CD4-positive, alpha-beta T cell (primary cell): Measurements from ENCODE around the gene DOCK9. TPM values are rescaled to one million over a fixed set of nuclear protein-coding genes. Genes with fewer than 3 reads are reported as not detected.

ENCODE experiments used
- ATAC-seq: fragments of 200-7000 bp; cut with Tn5 transposase; one replicate; pipeline ENCODE4 v1.10.0; 2022; ENCODE audit warnings: mild to moderate bottlenecking; ENCODE audit not compliant: poor library complexity
- CTCF ChIA-PET: fragments of 350-600 bp; sonication (Branson Sonifier 250); formaldehyde crosslinking; loops from one replicate; lab custom pipeline; 2021; ENCODE audit warnings: antibody characterized with exemption, inconsistent platforms; lab: Charles Lee
- POLR2A ChIA-PET: fragments of 350-600 bp; sonication (Branson Sonifier 250); formaldehyde crosslinking; loops from one replicate; lab custom pipeline; 2021; ENCODE audit warnings: antibody characterized with exemption, inconsistent platforms; lab: Charles Lee
- DNase-seq, 14 experiments: peaks; one replicate each; pipeline ENCODE4 v3.0.0-alpha.2; 2013 to 2020; ENCODE audit warnings: mixed read lengths in 2 of 14
- H3K27ac ChIP-seq, 2 donors: one replicate each; pipeline versions ENCODE4 v1.5.1 to v1.7.0; 2013; ENCODE audit warnings: low read length in 2 of 2, low read depth in 1 of 2, mild to moderate bottlenecking in 1 of 2
- H3K27me3 ChIP-seq, 2 experiments: 1 replicate in 1 of 2; 2 replicates in 1 of 2; pipeline versions ENCODE4 v1.6.1 to v1.7.0; 2013; ENCODE audit warnings: low read length in 2 of 2, control low read depth in 1 of 2, mild to moderate bottlenecking in 1 of 2, moderate library complexity in 1 of 2; ENCODE audit not compliant: insufficient read depth in 2 of 2, control insufficient read depth in 1 of 2
- H3K36me3 ChIP-seq: one replicate; pipeline ENCODE4 v1.6.1; 2013; ENCODE audit warnings: low read length, control low read depth; ENCODE audit not compliant: insufficient read depth
- H3K4me1 ChIP-seq: one replicate; pipeline ENCODE4 v1.6.1; 2013; ENCODE audit warnings: low read length, control low read depth; ENCODE audit not compliant: insufficient read depth
- H3K4me3 ChIP-seq: one replicate; pipeline ENCODE4 v1.5.1; 2013; ENCODE audit warnings: mild to moderate bottlenecking, low read length, moderate library complexity
- H3K9me3 ChIP-seq, 2 experiments: 1 replicate in 1 of 2; 2 replicates in 1 of 2; pipeline versions ENCODE4 v1.6.1 to v1.7.0; 2013; ENCODE audit warnings: low read length in 2 of 2, mild to moderate bottlenecking in 2 of 2, control low read depth in 1 of 2, moderate library complexity in 1 of 2; ENCODE audit not compliant: control insufficient read depth in 1 of 2, insufficient read depth in 1 of 2
- H3K27ac Mint-ChIP-seq: one replicate; pipeline ENCODE4 v1.8.0; 2020; ENCODE audit warnings: mixed read lengths
- H3K27me3 Mint-ChIP-seq: one replicate; pipeline ENCODE4 v1.8.0; 2021; ENCODE audit warnings: mixed read lengths
- H3K36me3 Mint-ChIP-seq: one replicate; pipeline ENCODE4 v1.8.0; 2021; ENCODE audit warnings: low read depth, mixed read lengths
- H3K4me1 Mint-ChIP-seq: one replicate; pipeline ENCODE4 v1.8.0; 2021; ENCODE audit warnings: low read depth, mixed read lengths
- H3K4me3 Mint-ChIP-seq: one replicate; pipeline ENCODE4 v1.8.0; 2020; ENCODE audit warnings: mild to moderate bottlenecking, mixed read lengths
- H3K9me3 Mint-ChIP-seq: one replicate; pipeline ENCODE4 v1.8.0; 2020; ENCODE audit warnings: mixed read lengths
- intact Hi-C, 2 experiments: fragments of 100-400 bp; cut with DNase I in 1 of 2; cut with micrococcal nuclease in 1 of 2; formaldehyde crosslinking; loops; one replicate each; pipeline versions ENCODE4 v1.15.1 to v1.9.0; 2023 to 2025; cut with DNase I, micrococcal nuclease
- total RNA-seq, 174 experiments: library from RNA in 2 of 174; stranded (reverse) in 2 of 174; gene quantifications; one replicate each; pipeline ENCODE4 v1.2.3 and lab custom pipeline; 2021 to 2026
- TF ChIP-seq, protein P1 (sequence below): fragments of 200-600 bp; IDR thresholded peaks from one replicate; pipeline ENCODE4 v1.8.0; 2022; ENCODE audit warnings: antibody characterized with exemption, mild to moderate bottlenecking

Gene DOCK9
- total RNA-seq, 2 experiments from 2014 or later, result 76.3 to 79.3 TPM

DNA sequence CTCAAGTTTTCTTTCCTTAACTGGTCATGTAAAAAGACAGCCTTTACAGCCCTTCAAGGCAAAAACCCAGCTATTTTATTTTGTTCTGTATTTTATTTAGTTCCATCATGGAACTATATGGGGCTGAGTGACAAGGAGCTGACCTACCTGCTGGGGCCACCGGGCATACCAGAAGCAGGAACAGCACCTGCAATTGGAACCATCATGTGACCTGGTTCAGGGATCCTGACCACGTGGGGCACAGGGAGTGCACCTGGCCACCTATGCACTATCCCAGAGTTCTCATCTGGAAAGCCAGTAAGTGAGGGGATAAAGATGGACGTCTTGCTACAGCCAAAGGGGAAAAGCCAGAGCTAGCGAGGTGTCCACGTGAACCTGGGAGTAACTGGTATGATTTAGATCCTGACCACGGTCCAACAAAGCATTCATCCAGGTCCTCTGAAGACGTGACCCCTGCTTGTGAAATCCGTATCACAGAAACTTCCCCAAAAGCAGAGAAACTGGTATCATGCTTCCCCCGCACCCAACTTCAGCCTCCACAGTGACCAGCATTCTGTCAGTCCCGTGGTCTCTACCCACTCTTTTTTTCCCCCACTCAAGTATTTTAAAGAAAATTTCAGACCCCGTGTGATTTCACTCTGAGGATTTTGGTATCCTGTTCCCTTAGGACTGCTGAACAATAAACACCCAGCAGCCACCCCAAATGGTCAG lies 184.9 kb downstream of the DOCK9 start:
- Mint-ChIP-seq H3K9me3 (peaks cover 13% of the 10 kb centered on the region), H3K27me3 (no peaks in the 10 kb centered on the region), H3K4me1 (no peaks in the 10 kb centered on the region), H3K4me3 (no peak overlapping the region), H3K27ac (no peak overlapping the region), H3K36me3 (peaks cover 64% of the 10 kb centered on the region)
- Histone ChIP-seq H3K27me3 (no peaks in the 10 kb centered on the region), H3K9me3 (peaks cover 0 to 11% of the 10 kb centered on the region in 2 experiments), H3K4me1 (no peaks in the 10 kb centered on the region), H3K4me3 (no peak overlapping the region), H3K27ac (no peak overlapping the region), H3K36me3 (peaks cover 45% of the 10 kb centered on the region)
- ChIA-PET POLR2A (no interaction called here), CTCF (no interaction called here)
- ATAC-seq (no peak), DNase-seq (no peak)
- TF ChIP-seq, protein P1, sequence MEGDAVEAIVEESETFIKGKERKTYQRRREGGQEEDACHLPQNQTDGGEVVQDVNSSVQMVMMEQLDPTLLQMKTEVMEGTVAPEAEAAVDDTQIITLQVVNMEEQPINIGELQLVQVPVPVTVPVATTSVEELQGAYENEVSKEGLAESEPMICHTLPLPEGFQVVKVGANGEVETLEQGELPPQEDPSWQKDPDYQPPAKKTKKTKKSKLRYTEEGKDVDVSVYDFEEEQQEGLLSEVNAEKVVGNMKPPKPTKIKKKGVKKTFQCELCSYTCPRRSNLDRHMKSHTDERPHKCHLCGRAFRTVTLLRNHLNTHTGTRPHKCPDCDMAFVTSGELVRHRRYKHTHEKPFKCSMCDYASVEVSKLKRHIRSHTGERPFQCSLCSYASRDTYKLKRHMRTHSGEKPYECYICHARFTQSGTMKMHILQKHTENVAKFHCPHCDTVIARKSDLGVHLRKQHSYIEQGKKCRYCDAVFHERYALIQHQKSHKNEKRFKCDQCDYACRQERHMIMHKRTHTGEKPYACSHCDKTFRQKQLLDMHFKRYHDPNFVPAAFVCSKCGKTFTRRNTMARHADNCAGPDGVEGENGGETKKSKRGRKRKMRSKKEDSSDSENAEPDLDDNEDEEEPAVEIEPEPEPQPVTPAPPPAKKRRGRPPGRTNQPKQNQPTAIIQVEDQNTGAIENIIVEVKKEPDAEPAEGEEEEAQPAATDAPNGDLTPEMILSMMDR, result no peak
- intact Hi-C loops, result no loop called here

DNA sequence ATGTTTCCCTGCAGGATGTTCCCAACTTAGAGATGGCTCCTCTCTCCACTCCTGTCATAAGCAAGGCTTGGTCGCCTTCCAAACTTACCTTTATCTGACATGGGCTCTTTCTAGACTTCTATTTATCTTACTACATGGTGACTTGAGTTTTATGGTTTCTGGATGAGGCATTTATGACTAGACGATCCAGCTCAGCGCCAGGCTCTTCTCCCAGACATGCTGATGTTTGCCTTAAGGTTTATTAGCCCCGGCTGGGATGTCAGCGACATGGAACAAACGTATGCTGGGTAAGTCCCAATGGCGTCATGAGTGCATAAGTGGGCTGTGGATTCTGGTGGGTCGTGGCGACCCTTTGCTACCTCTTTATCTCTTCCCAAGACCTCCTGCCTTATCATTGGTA lies 185.5 kb downstream of the DOCK9 start:
- Histone ChIP-seq H3K36me3 (peaks cover 39% of the 10 kb centered on the region), H3K4me1 (no peaks in the 10 kb centered on the region), H3K9me3 (peaks cover 0 to 14% of the 10 kb centered on the region in 2 experiments), H3K27me3 (no peaks in the 10 kb centered on the region), H3K4me3 (no peak overlapping the region), H3K27ac (no peak overlapping the region)
- Mint-ChIP-seq H3K27me3 (no peaks in the 10 kb centered on the region), H3K4me3 (no peak overlapping the region), H3K9me3 (peaks cover 13% of the 10 kb centered on the region), H3K27ac (no peak overlapping the region), H3K4me1 (no peaks in the 10 kb centered on the region), H3K36me3 (peaks cover 58% of the 10 kb centered on the region)
- POLR2A ChIA-PET, result no interaction called here
- ATAC-seq, result no peak
- TF ChIP-seq, protein P1, result no peak
- DNase-seq, result no peak
- intact Hi-C loops, result no loop called here
- CTCF ChIA-PET, result no interaction called here

DNA sequence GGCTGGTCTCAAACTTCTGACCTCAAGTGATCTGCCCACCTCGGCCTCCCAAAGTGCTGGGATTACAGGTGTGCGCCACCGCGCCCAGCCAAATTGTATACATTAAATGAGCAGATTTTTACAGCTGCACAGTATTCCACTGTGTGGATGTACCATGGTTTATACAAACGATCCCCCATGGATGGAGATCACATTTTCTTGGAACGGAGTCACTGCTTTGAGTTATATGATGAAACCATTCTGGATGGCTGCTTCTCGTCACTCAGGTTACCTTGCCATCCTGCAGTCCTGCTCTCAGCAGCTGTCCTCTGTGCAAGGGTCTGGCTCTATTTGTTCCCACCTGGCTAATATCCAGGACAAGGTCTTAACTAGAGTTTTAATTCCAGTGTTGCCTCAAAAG lies 186.3 kb downstream of the DOCK9 start:
- Histone ChIP-seq H3K9me3 (peaks cover 0 to 14% of the 10 kb centered on the region in 2 experiments), H3K27ac (no peak overlapping the region), H3K4me1 (no peaks in the 10 kb centered on the region), H3K36me3 (peaks cover 32% of the 10 kb centered on the region), H3K27me3 (no peaks in the 10 kb centered on the region), H3K4me3 (no peak overlapping the region)
- ATAC-seq (no peak), DNase-seq (no peak)
- no peak overlapping the region for H3K4me3 Mint-ChIP-seq
- ChIA-PET POLR2A (no interaction called here), CTCF (no interaction called here)
- intact Hi-C loops, result no loop called here
- TF ChIP-seq, protein P1, result no peak
- H3K36me3 Mint-ChIP-seq, result peaks cover 50% of the 10 kb centered on the region
- no peak overlapping the region for H3K27ac Mint-ChIP-seq
- H3K4me1 Mint-ChIP-seq, result no peaks in the 10 kb centered on the region
- H3K27me3 Mint-ChIP-seq, result no peaks in the 10 kb centered on the region
- peaks cover 13% of the 10 kb centered on the region for H3K9me3 Mint-ChIP-seq
